Hematopoietic multipotent progenitor cell treated with erythropoietin and hydrocortisone succinate and interleukin-3 and kit ligand, for 17 days (in vitro differentiated cells): ENCODE data around the gene LAMC2.
"Not testable (repeated sequence)": the region's sequence is repeated elsewhere in the genome, so short reads cannot be mapped to it uniquely, and the experiment has no call there.

Experiments
- DNase-seq: peaks from one replicate; pipeline ENCODE4 v3.0.0-alpha.2; 2015; ENCODE audit warnings: low spot score

LAMC2 gene

GRCh38 chr1:183238071-183238470 lies 52.0 kb downstream of the LAMC2 start:
- no peak for DNase-seq

- DNase-seq: no peak
Observed at GRCh38 chr1:183239220-183239742, 53.2 kb downstream of the LAMC2 start.

- no peak for DNase-seq
Observed at GRCh38 chr1:183239793-183240525, 53.9 kb downstream of the LAMC2 start.

- DNase-seq: no peak
Observed at GRCh38 chr1:183240526-183240825, 54.4 kb downstream of the LAMC2 start.

- not testable (repeated sequence) for DNase-seq
Observed at GRCh38 chr1:183240853-183241252, 54.8 kb downstream of the LAMC2 start.

- DNase-seq: no peak
Observed at GRCh38 chr1:183241471-183241870, 55.4 kb downstream of the LAMC2 start.

GRCh38 chr1:183242556-183242955 lies 56.5 kb downstream of the LAMC2 start:
- DNase-seq: no peak

- DNase-seq: no peak
Observed at GRCh38 chr1:183243161-183244050, 57.3 kb downstream of the LAMC2 start.

GRCh38 chr1:183244466-183244865 lies 58.4 kb downstream of the LAMC2 start:
- DNase-seq: no peak

- DNase-seq: no peak
Observed at GRCh38 chr1:183245357-183245756, 59.3 kb downstream of the LAMC2 start.

GRCh38 chr1:183246436-183246835 lies 60.4 kb downstream of the LAMC2 start:
- no peak for DNase-seq

GRCh38 chr1:183247066-183247465 lies 61.0 kb downstream of the LAMC2 start:
- no peak for DNase-seq

GRCh38 chr1:183247484-183247883 lies 61.4 kb downstream of the LAMC2 start:
- DNase-seq: no peak

- no peak for DNase-seq
Observed at GRCh38 chr1:183247931-183248330, 61.9 kb downstream of the LAMC2 start.

- DNase-seq: no peak
Observed at GRCh38 chr1:183248989-183249691, 63.1 kb downstream of the LAMC2 start.

- no peak for DNase-seq
Observed at GRCh38 chr1:183249941-183250452, 63.9 kb downstream of the LAMC2 start.

- no peak for DNase-seq
Observed at GRCh38 chr1:183251101-183251958, 65.3 kb downstream of the LAMC2 start.

GRCh38 chr1:183251959-183252450 lies 65.9 kb downstream of the LAMC2 start:
- no peak for DNase-seq

GRCh38 chr1:183255073-183255472 lies 69.0 kb downstream of the LAMC2 start:
- DNase-seq: no peak

- DNase-seq: no peak
Observed at GRCh38 chr1:183259924-183260323, 73.9 kb downstream of the LAMC2 start.

- no peak for DNase-seq
Observed at GRCh38 chr1:183262628-183263200, 76.7 kb downstream of the LAMC2 start.
